ENCODE results near the gene STMND1. TPM values are rescaled to one million over a fixed set of nuclear protein-coding genes. Genes with fewer than 3 reads are reported as not detected.

The STMND1 gene
- total RNA-seq, 2 donors from 2014 or later, result 0.26 TPM; not detected in 1

GRCh38 chr6:17115251-17116116 lies 13.6 kb downstream of the STMND1 start:
- H3K4me3 ChIP-seq, result no peak overlapping the region
- H3K4me1 ChIP-seq, result peaks cover 3% of the 10 kb centered on the region
- peak overlapping the region in 3 of 4 donors; percentile 40 to 68 (median 60) for H3K27ac ChIP-seq
- no peak for TF ChIP-seq POLR2A (IDR thresholded peaks at IDR 0.05)
- no peak for TF ChIP-seq CTCF (IDR thresholded peaks at IDR 0.05)
- intact Hi-C loops (cut with DNase I), result no loop called here
- ATAC-seq, result peak; percentile 85
- no peaks in the 10 kb centered on the region for H3K27me3 ChIP-seq
- WGBS, 2 donors, result 74 to 77% methylated on average over 5 of the region's 5 CpGs
- no peaks in the 10 kb centered on the region for H3K9me3 ChIP-seq
- H3K36me3 ChIP-seq (replicated peaks in 1 of 2; ENCODE audit: insufficient read depth in 1 of 2, low read depth in 2 of 2), result no peaks in the 10 kb centered on the region
- peak in 3 of 4 donors; percentile 28 to 45 (median 40) for DNase-seq

GRCh38 chr6:17116117-17116440 lies 14.2 kb downstream of the STMND1 start:
- Histone ChIP-seq H3K36me3 (replicated peaks in 1 of 2; ENCODE audit: insufficient read depth in 1 of 2, low read depth in 2 of 2) (no peaks in the 10 kb centered on the region), H3K9me3 (no peaks in the 10 kb centered on the region), H3K27ac (peak overlapping the region in 3 of 4 donors; percentile 40 to 68 (median 60)), H3K27me3 (no peaks in the 10 kb centered on the region), H3K4me1 (peaks cover 3% of the 10 kb centered on the region), H3K4me3 (no peak overlapping the region)
- TF ChIP-seq POLR2A (IDR thresholded peaks at IDR 0.05), result no peak
- no peak for TF ChIP-seq CTCF (IDR thresholded peaks at IDR 0.05)
- 63% methylated on average over 2 of the region's 2 CpGs for WGBS, 2 donors
- intact Hi-C loops (cut with DNase I), result no loop called here
- ATAC-seq, result no peak
- no peak for DNase-seq

GRCh38 chr6:17120019-17120418 lies 18.2 kb downstream of the STMND1 start:
- DNase-seq, result no peak
- Histone ChIP-seq H3K4me3 (no peak overlapping the region), H3K4me1 (no peaks in the 10 kb centered on the region), H3K27ac (no peak overlapping the region), H3K27me3 (no peaks in the 10 kb centered on the region), H3K9me3 (no peaks in the 10 kb centered on the region), H3K36me3 (replicated peaks in 1 of 2; ENCODE audit: insufficient read depth in 1 of 2, low read depth in 2 of 2) (no peaks in the 10 kb centered on the region)
- ATAC-seq, result no peak
- intact Hi-C loops (cut with DNase I), result no loop called here
- 89 to 91% methylated on average over 6 of the region's 6 CpGs for WGBS, 2 donors
- TF ChIP-seq CTCF (IDR thresholded peaks at IDR 0.05) (no peak), POLR2A (IDR thresholded peaks at IDR 0.05) (no peak)

- H3K36me3 ChIP-seq (replicated peaks in 1 of 2; ENCODE audit: insufficient read depth in 1 of 2, low read depth in 2 of 2), result no peaks in the 10 kb centered on the region
- H3K9me3 ChIP-seq, result no peaks in the 10 kb centered on the region
- H3K27ac ChIP-seq, result no peak overlapping the region
- H3K4me1 ChIP-seq, result no peaks in the 10 kb centered on the region
- intact Hi-C loops (cut with DNase I), result no loop called here
- ATAC-seq (no peak), DNase-seq (no peak)
- H3K4me3 ChIP-seq, result no peak overlapping the region
- no peaks in the 10 kb centered on the region for H3K27me3 ChIP-seq
- no peak for TF ChIP-seq CTCF (IDR thresholded peaks at IDR 0.05)
- no peak for TF ChIP-seq POLR2A (IDR thresholded peaks at IDR 0.05)
- 49 to 63% methylated on average over 4 of the region's 4 CpGs for WGBS, 2 donors
Measured at GRCh38 chr6:17125407-17125806, 23.6 kb downstream of the STMND1 start.

- no peak for ATAC-seq
- intact Hi-C loops (cut with DNase I), result no loop called here
- no peak for DNase-seq
- WGBS, 2 donors, result 74 to 89% methylated on average over 3 of the region's 3 CpGs
- no peaks in the 10 kb centered on the region for H3K36me3 ChIP-seq (replicated peaks in 1 of 2; ENCODE audit: insufficient read depth in 1 of 2, low read depth in 2 of 2)
- no peaks in the 10 kb centered on the region for H3K4me1 ChIP-seq
- H3K9me3 ChIP-seq, result no peaks in the 10 kb centered on the region
- TF ChIP-seq POLR2A (IDR thresholded peaks at IDR 0.05), result no peak
- H3K27ac ChIP-seq, result no peak overlapping the region
- no peak overlapping the region for H3K4me3 ChIP-seq
- no peaks in the 10 kb centered on the region for H3K27me3 ChIP-seq
Measured at GRCh38 chr6:17130786-17131185, 28.9 kb downstream of the STMND1 start.
